Endothelial cell (in vitro differentiated cells): Measurements from ENCODE around the gene MT3. TPM values are rescaled to one million over a fixed set of nuclear protein-coding genes. Genes with fewer than 3 reads are reported as not detected.

Source experiments
- DNase-seq: peaks from one replicate; pipeline ENCODE4 v3.0.0; 2021; ENCODE audit warnings: low spot score
- H3K27ac Mint-ChIP-seq: one replicate; pipeline ENCODE4 v1.8.0; 2021; ENCODE audit warnings: mixed read lengths, inconsistent platforms; ENCODE audit not compliant: unreplicated experiment
- H3K27me3 Mint-ChIP-seq: one replicate; pipeline ENCODE4 v1.8.0; 2021; ENCODE audit warnings: mild to moderate bottlenecking, moderate library complexity, mixed read lengths, inconsistent platforms; ENCODE audit not compliant: unreplicated experiment
- H3K36me3 Mint-ChIP-seq: one replicate; pipeline ENCODE4 v1.8.0; 2021; ENCODE audit warnings: mild to moderate bottlenecking, low read depth, mixed read lengths, inconsistent platforms; ENCODE audit not compliant: unreplicated experiment
- H3K4me1 Mint-ChIP-seq: one replicate; pipeline ENCODE4 v1.8.0; 2021; ENCODE audit warnings: mild to moderate bottlenecking, mixed read lengths, inconsistent platforms; ENCODE audit not compliant: unreplicated experiment
- H3K4me3 Mint-ChIP-seq: one replicate; pipeline ENCODE4 v1.8.0; 2021; ENCODE audit warnings: mild to moderate bottlenecking, mixed read lengths, inconsistent platforms; ENCODE audit not compliant: unreplicated experiment
- H3K9me3 Mint-ChIP-seq: one replicate; pipeline ENCODE4 v1.8.0; 2021; ENCODE audit warnings: mixed read lengths, inconsistent platforms; ENCODE audit not compliant: unreplicated experiment
- CTCF ChIP-seq: fragments of 200-600 bp; sonication (generic); IDR thresholded peaks from one replicate; pipeline ENCODE4 v1.5.0; 2021; ENCODE audit warnings: antibody characterized with exemption; ENCODE audit not compliant: unreplicated experiment
- total RNA-seq: library from RNA; stranded (reverse); fragmentation: NEBNext Ultra II Directional; extraction: Animal tissue kit (Norgen Biotek cat#: 25700); gene quantifications from one replicate; pipeline ENCODE4 v1.2.1, GENCODE V29; 2021; ENCODE audit not compliant: unreplicated experiment

MT3 gene
- total RNA-seq, 1 donor from 2014 or later: not detected

GRCh38 chr16:56554441-56554840 is 34.9 kb upstream of the MT3 start:
- Mint-ChIP-seq H3K4me1 (no peaks in the 10 kb centered on the region), H3K9me3 (no peaks in the 10 kb centered on the region), H3K36me3 (no peaks in the 10 kb centered on the region), H3K4me3 (no peak overlapping the region), H3K27me3 (peaks cover 4% of the 10 kb centered on the region), H3K27ac (no peak overlapping the region)
- DNase-seq: no peak
- TF ChIP-seq CTCF: no peak

GRCh38 chr16:56558024-56558747 is 31.1 kb upstream of the MT3 start:
- no peak for DNase-seq
- no peak overlapping the region for H3K4me3 Mint-ChIP-seq
- H3K9me3 Mint-ChIP-seq: no peaks in the 10 kb centered on the region
- peaks cover 4% of the 10 kb centered on the region for H3K27me3 Mint-ChIP-seq
- TF ChIP-seq CTCF: no peak
- H3K27ac Mint-ChIP-seq: no peak overlapping the region
- no peaks in the 10 kb centered on the region for H3K4me1 Mint-ChIP-seq
- H3K36me3 Mint-ChIP-seq: no peaks in the 10 kb centered on the region

- Mint-ChIP-seq H3K4me1 (no peaks in the 10 kb centered on the region), H3K27me3 (peaks cover 2% of the 10 kb centered on the region), H3K4me3 (no peak overlapping the region), H3K27ac (no peak overlapping the region), H3K9me3 (no peaks in the 10 kb centered on the region), H3K36me3 (no peaks in the 10 kb centered on the region)
- no peak for DNase-seq
- no peak for TF ChIP-seq CTCF
Observed at GRCh38 chr16:56559109-56559508, 30.2 kb upstream of the MT3 start.

GRCh38 chr16:56560447-56560846 is 28.9 kb upstream of the MT3 start:
- Mint-ChIP-seq H3K4me3 (no peak overlapping the region), H3K4me1 (no peaks in the 10 kb centered on the region), H3K27ac (no peak overlapping the region), H3K27me3 (peaks cover 2% of the 10 kb centered on the region), H3K9me3 (no peaks in the 10 kb centered on the region), H3K36me3 (no peaks in the 10 kb centered on the region)
- TF ChIP-seq CTCF: no peak
- no peak for DNase-seq

- Mint-ChIP-seq H3K4me1 (no peaks in the 10 kb centered on the region), H3K27ac (no peak overlapping the region), H3K27me3 (peaks cover 2% of the 10 kb centered on the region), H3K9me3 (no peaks in the 10 kb centered on the region), H3K36me3 (no peaks in the 10 kb centered on the region), H3K4me3 (no peak overlapping the region)
- no peak for TF ChIP-seq CTCF
- no peak for DNase-seq
Observed at GRCh38 chr16:56561126-56561525, 28.2 kb upstream of the MT3 start.
